IgD-negative memory B cell (primary cell): ENCODE results near the gene APLP2. TPM values are rescaled to one million over a fixed set of nuclear protein-coding genes. Genes with fewer than 3 reads are reported as not detected.

ENCODE experiments used
- H3K27ac Mint-ChIP-seq, 3 donors: one replicate each; pipeline ENCODE4 v1.8.0; 2020 to 2022; ENCODE audit warnings: mild to moderate bottlenecking in 3 of 3, mixed read lengths in 3 of 3, moderate library complexity in 1 of 3
- H3K27me3 Mint-ChIP-seq: one replicate; pipeline ENCODE4 v1.8.0; 2021; ENCODE audit warnings: mixed read lengths
- H3K36me3 Mint-ChIP-seq: one replicate; pipeline ENCODE4 v1.8.0; 2020; ENCODE audit warnings: mild to moderate bottlenecking, mixed read lengths
- H3K4me1 Mint-ChIP-seq, 3 donors: one replicate each; pipeline ENCODE4 v1.8.0; 2020 to 2022; ENCODE audit warnings: mixed read lengths in 3 of 3, mild to moderate bottlenecking in 1 of 3
- H3K4me3 Mint-ChIP-seq, 4 donors: one replicate each; pipeline ENCODE4 v1.8.0; 2020 to 2022; ENCODE audit warnings: mild to moderate bottlenecking in 4 of 4, mixed read lengths in 4 of 4, moderate library complexity in 3 of 4
- H3K9me3 Mint-ChIP-seq, 3 donors: one replicate each; pipeline ENCODE4 v1.8.0; 2020 to 2021; ENCODE audit warnings: mixed read lengths in 3 of 3, mild to moderate bottlenecking in 1 of 3
- polyA plus RNA-seq: library from polyadenylated mRNA; unstranded; fragments of 300-500 nt; fragmentation: Illumina TruSeq; gene quantifications from one replicate; pipeline ENCODE4 v1.2.3, GENCODE V29; 2021

APLP2 gene
- polyA plus RNA-seq, 1 donor from 2014 or later = 36.3 TPM

GRCh38 chr11:130125638-130126037 is 55.9 kb downstream of the APLP2 start:
- Mint-ChIP-seq H3K9me3 (no peaks in the 10 kb centered on the region), H3K4me1 (peaks cover 8 to 13% (median 9%) of the 10 kb centered on the region in 3 donors), H3K4me3 (no peak overlapping the region), H3K36me3 (peaks cover 9% of the 10 kb centered on the region), H3K27me3 (no peaks in the 10 kb centered on the region), H3K27ac (no peak overlapping the region)

GRCh38 chr11:130126516-130126915 is 56.8 kb downstream of the APLP2 start:
- Mint-ChIP-seq H3K9me3 (no peaks in the 10 kb centered on the region), H3K36me3 (peaks cover 9% of the 10 kb centered on the region), H3K27me3 (no peaks in the 10 kb centered on the region), H3K4me1 (peaks cover 7 to 9% (median 8%) of the 10 kb centered on the region in 3 donors), H3K27ac (no peak overlapping the region), H3K4me3 (no peak overlapping the region)

- Mint-ChIP-seq H3K9me3 (no peaks in the 10 kb centered on the region), H3K27me3 (no peaks in the 10 kb centered on the region), H3K36me3 (peaks cover 9% of the 10 kb centered on the region), H3K27ac (no peak overlapping the region), H3K4me1 (peaks cover 0 to 3% (median 1%) of the 10 kb centered on the region in 3 donors), H3K4me3 (no peak overlapping the region)
These were observed 57.8 kb downstream of the APLP2 start for GRCh38 chr11:130127509-130127908.

- H3K27me3 Mint-ChIP-seq = no peaks in the 10 kb centered on the region
- peaks cover 0 to 3% (median 1%) of the 10 kb centered on the region in 3 donors for H3K4me1 Mint-ChIP-seq
- H3K27ac Mint-ChIP-seq = no peak overlapping the region
- peaks cover 11% of the 10 kb centered on the region for H3K36me3 Mint-ChIP-seq
- H3K9me3 Mint-ChIP-seq = no peaks in the 10 kb centered on the region
- no peak overlapping the region for H3K4me3 Mint-ChIP-seq
These were observed 58.9 kb downstream of the APLP2 start for GRCh38 chr11:130128626-130129025.

- peaks cover 14% of the 10 kb centered on the region for H3K36me3 Mint-ChIP-seq
- no peaks in the 10 kb centered on the region for H3K9me3 Mint-ChIP-seq
- H3K4me1 Mint-ChIP-seq = peaks cover 0 to 3% (median 1%) of the 10 kb centered on the region in 3 donors
These were observed 60.2 kb downstream of the APLP2 start for GRCh38 chr11:130129922-130130321.

GRCh38 chr11:130131961-130132850 is 62.5 kb downstream of the APLP2 start:
- no peaks in the 10 kb centered on the region for H3K27me3 Mint-ChIP-seq
- peaks cover 11% of the 10 kb centered on the region for H3K36me3 Mint-ChIP-seq
- peak overlapping the region in 1 of 3 donors; percentile 44 for H3K27ac Mint-ChIP-seq
- peaks cover 0 to 3% (median 1%) of the 10 kb centered on the region in 3 donors for H3K4me1 Mint-ChIP-seq
- no peaks in the 10 kb centered on the region for H3K9me3 Mint-ChIP-seq
- peak overlapping the region in 1 of 4 donors; percentile 30 for H3K4me3 Mint-ChIP-seq

More at GRCh38 chr11:130129922-130130321, 60.2 kb downstream of the APLP2 start:
- Mint-ChIP-seq H3K27me3 (no peaks in the 10 kb centered on the region), H3K27ac (no peak overlapping the region), H3K4me3 (no peak overlapping the region)

GRCh38 chr11:130133716-130134115 is 64.0 kb downstream of the APLP2 start:
- H3K36me3 Mint-ChIP-seq = peaks cover 13% of the 10 kb centered on the region
- no peaks in the 10 kb centered on the region for H3K27me3 Mint-ChIP-seq
- no peak overlapping the region for H3K4me3 Mint-ChIP-seq
- no peaks in the 10 kb centered on the region for H3K9me3 Mint-ChIP-seq
- H3K27ac Mint-ChIP-seq = no peak overlapping the region
- peaks cover 0 to 3% (median 1%) of the 10 kb centered on the region in 3 donors for H3K4me1 Mint-ChIP-seq

- peak overlapping the region in 1 of 3 donors; percentile 73 for H3K27ac Mint-ChIP-seq
- no peaks in the 10 kb centered on the region for H3K27me3 Mint-ChIP-seq
- peaks cover 9% of the 10 kb centered on the region for H3K36me3 Mint-ChIP-seq
- no peak overlapping the region for H3K4me3 Mint-ChIP-seq
- no peaks in the 10 kb centered on the region for H3K9me3 Mint-ChIP-seq
- peaks cover 0 to 3% (median 1%) of the 10 kb centered on the region in 3 donors for H3K4me1 Mint-ChIP-seq
These were observed 66.4 kb downstream of the APLP2 start for GRCh38 chr11:130136107-130136506.

- H3K4me3 Mint-ChIP-seq = no peak overlapping the region
- H3K36me3 Mint-ChIP-seq = peaks cover 8% of the 10 kb centered on the region
- H3K27me3 Mint-ChIP-seq = no peaks in the 10 kb centered on the region
- no peaks in the 10 kb centered on the region for H3K4me1 Mint-ChIP-seq
- H3K9me3 Mint-ChIP-seq = no peaks in the 10 kb centered on the region
- no peak overlapping the region for H3K27ac Mint-ChIP-seq
These were observed 68.3 kb downstream of the APLP2 start for GRCh38 chr11:130137999-130138398.

GRCh38 chr11:130139401-130139800 is 69.7 kb downstream of the APLP2 start:
- no peaks in the 10 kb centered on the region for H3K27me3 Mint-ChIP-seq
- H3K9me3 Mint-ChIP-seq = no peaks in the 10 kb centered on the region
- no peaks in the 10 kb centered on the region for H3K4me1 Mint-ChIP-seq
- no peak overlapping the region for H3K4me3 Mint-ChIP-seq
- no peak overlapping the region for H3K27ac Mint-ChIP-seq
- H3K36me3 Mint-ChIP-seq = peaks cover 5% of the 10 kb centered on the region

GRCh38 chr11:130141561-130142341 is 72.1 kb downstream of the APLP2 start:
- Mint-ChIP-seq H3K4me1 (peaks cover 9 to 17% (median 14%) of the 10 kb centered on the region in 3 donors), H3K27ac (no peak overlapping the region), H3K4me3 (no peak overlapping the region), H3K27me3 (no peaks in the 10 kb centered on the region), H3K36me3 (peaks cover 6% of the 10 kb centered on the region), H3K9me3 (no peaks in the 10 kb centered on the region)

- H3K27me3 Mint-ChIP-seq = no peaks in the 10 kb centered on the region
- H3K4me1 Mint-ChIP-seq = peaks cover 20 to 27% (median 26%) of the 10 kb centered on the region in 3 donors
- H3K36me3 Mint-ChIP-seq = peaks cover 5% of the 10 kb centered on the region
- no peak overlapping the region for H3K4me3 Mint-ChIP-seq
- peak overlapping the region in 1 of 3 donors; percentile 82 for H3K27ac Mint-ChIP-seq
- H3K9me3 Mint-ChIP-seq = no peaks in the 10 kb centered on the region
These were observed 74.4 kb downstream of the APLP2 start for GRCh38 chr11:130144141-130144540.

- Mint-ChIP-seq H3K4me1 (peaks cover 20 to 28% (median 26%) of the 10 kb centered on the region in 3 donors), H3K9me3 (no peaks in the 10 kb centered on the region), H3K4me3 (peak overlapping the region in 2 of 4 donors; percentile 1 to 46), H3K27ac (peak overlapping the region in 2 of 3 donors; percentile 82 to 87), H3K27me3 (no peaks in the 10 kb centered on the region), H3K36me3 (peaks cover 5% of the 10 kb centered on the region)
These were observed 75.2 kb downstream of the APLP2 start for GRCh38 chr11:130144861-130145281.

- peak overlapping the region in 2 of 3 donors; percentile 82 to 87 for H3K27ac Mint-ChIP-seq
- peaks cover 5% of the 10 kb centered on the region for H3K36me3 Mint-ChIP-seq
- H3K9me3 Mint-ChIP-seq = no peaks in the 10 kb centered on the region
- H3K4me1 Mint-ChIP-seq = peaks cover 20 to 32% (median 26%) of the 10 kb centered on the region in 3 donors
- peak overlapping the region in 2 of 4 donors; percentile 46 to 57 for H3K4me3 Mint-ChIP-seq
- H3K27me3 Mint-ChIP-seq = no peaks in the 10 kb centered on the region
These were observed 75.7 kb downstream of the APLP2 start for GRCh38 chr11:130145311-130145812.
